SJCRH30 (cell line): ENCODE data around the gene SCUBE2. TPM values are rescaled to one million over a fixed set of nuclear protein-coding genes. Genes with fewer than 3 reads are reported as not detected.
"Not testable (repeated sequence)": the region's sequence is repeated elsewhere in the genome, so short reads cannot be mapped to it uniquely, and the experiment has no call there.

Source experiments
- DNase-seq, 2 experiments: peaks; one replicate each; pipeline ENCODE4 v3.0.0-alpha.2; 2015 to 2020
- H3K27ac ChIP-seq: fragments of 250-450 bp; sonication (Bioruptor Pico); 2 replicates; pipeline ENCODE4 v1.5.1; 2020; ENCODE audit warnings: mild to moderate bottlenecking, moderate library complexity
- H3K27me3 ChIP-seq: fragments of 250-450 bp; sonication (Bioruptor Pico); 2 replicates; pipeline ENCODE4 v1.5.1; 2020; ENCODE audit warnings: mild to moderate bottlenecking, moderate library complexity
- H3K36me3 ChIP-seq: fragments of 250-450 bp; sonication (Bioruptor Pico); 2 replicates; pipeline ENCODE4 v1.5.1; 2020; ENCODE audit warnings: mild to moderate bottlenecking, moderate library complexity
- H3K4me1 ChIP-seq: fragments of 250-450 bp; sonication (Bioruptor Pico); 2 replicates; pipeline ENCODE4 v1.5.1; 2020; ENCODE audit warnings: mild to moderate bottlenecking, moderate library complexity
- H3K4me3 ChIP-seq: fragments of 250-450 bp; sonication (Bioruptor Pico); 2 replicates; pipeline ENCODE4 v1.5.1; 2020; ENCODE audit warnings: mild to moderate bottlenecking, moderate library complexity
- H3K9me3 ChIP-seq: fragments of 250-450 bp; sonication (Bioruptor Pico); replicated peaks from 2 replicates; pipeline ENCODE4 v1.5.1; 2020; ENCODE audit warnings: mild to moderate bottlenecking, moderate library complexity
- total RNA-seq: library from RNA; depleted of rRNA; stranded (reverse); fragments of >200 nt; shearing (Covaris generic); gene quantifications from 2 replicates; pipeline ENCODE4 v1.2.3, GENCODE V29; 2014

The SCUBE2 gene
- total RNA-seq, 1 experiment from 2014 or later, result 0.40 TPM

DNA sequence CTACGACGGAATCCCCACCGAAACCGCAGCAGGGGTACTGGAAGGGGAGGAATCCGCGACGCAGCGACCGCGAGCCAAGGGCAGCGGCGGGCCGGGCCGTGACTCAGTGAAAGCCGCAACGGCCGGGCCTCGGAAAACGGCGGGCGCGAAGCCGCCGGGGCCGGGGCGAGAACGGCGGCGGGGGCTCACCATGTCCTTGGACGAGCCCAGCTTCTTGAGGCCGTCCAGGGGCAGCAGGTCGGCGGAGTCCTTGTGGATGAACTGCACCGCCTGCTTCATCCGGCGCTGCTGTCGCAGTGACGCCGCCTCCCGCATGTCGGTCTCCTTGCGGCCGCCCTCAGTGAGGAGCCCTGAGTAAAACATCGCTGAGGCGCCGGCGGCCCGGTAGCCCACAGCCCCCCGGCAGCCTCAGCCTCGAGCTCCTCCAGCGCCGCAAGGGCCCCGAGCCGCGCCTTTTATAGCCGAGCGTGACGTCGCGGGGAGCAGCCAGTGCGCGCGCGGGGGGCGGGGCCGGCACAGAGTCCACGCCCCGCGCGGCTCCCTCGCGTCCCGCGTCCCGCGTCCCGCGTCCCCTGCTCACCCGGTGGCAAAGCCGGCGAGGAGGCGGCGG lies 87.7 kb downstream of the SCUBE2 start, which contains the start of gene NRIP3:
Gene NRIP3 (minus strand): TSS at position 429 of the 610 bp plus-strand sequence. CDS start 66 bp downstream, at position 363.
- Histone ChIP-seq H3K4me1 (no peaks in the 10 kb centered on the region), H3K4me3 (peak within 1 kb of the TSS; percentile 63), H3K36me3 (no peaks in the 10 kb centered on the region), H3K27me3 (peaks cover 9% of the 10 kb centered on the region), H3K9me3 (no peaks in the 10 kb centered on the region), H3K27ac (peak within 1 kb of the TSS; percentile 20; the same call in 1 of the 2 replicates)
- peak; percentile 82 to 84 for DNase-seq

DNA sequence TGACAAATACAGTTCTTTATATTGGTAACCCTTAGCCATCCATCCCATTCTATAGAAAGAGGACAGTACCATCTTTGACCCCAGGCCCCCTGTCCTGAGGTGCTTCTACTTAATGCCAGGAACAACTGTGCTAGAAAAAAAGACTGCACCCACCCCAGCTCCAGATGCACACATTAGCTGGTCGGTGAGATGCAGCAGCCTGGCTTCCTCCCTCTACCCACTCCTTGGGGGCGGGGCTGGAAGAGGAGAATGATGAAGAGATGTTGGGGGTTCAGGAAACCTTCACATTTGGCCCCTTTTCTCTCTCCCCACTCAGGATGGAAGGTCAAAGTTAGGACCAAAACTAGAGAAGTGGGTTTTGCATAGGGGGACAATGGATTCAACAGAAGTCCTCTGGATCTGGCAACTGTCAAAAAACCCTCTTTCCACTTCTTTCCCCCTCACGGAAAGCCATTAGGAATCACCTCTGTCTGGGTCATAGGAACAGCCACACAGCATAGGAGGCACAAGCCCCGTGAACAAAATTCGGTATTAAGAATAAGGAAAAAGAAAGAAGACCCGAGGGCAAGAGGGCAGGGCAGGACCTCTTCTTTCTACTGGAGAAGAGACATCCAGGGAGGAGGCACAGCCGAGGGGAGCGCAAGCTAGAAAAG lies 88.4 kb downstream of the SCUBE2 start:
- H3K9me3 ChIP-seq, result no peaks in the 10 kb centered on the region
- no peaks in the 10 kb centered on the region for H3K36me3 ChIP-seq
- H3K4me1 ChIP-seq, result no peaks in the 10 kb centered on the region
- DNase-seq, result peak; percentile 34 to 60
- peaks cover 9% of the 10 kb centered on the region for H3K27me3 ChIP-seq
- peak overlapping the region; percentile 63 for H3K4me3 ChIP-seq
- no peak overlapping the region for H3K27ac ChIP-seq

DNA sequence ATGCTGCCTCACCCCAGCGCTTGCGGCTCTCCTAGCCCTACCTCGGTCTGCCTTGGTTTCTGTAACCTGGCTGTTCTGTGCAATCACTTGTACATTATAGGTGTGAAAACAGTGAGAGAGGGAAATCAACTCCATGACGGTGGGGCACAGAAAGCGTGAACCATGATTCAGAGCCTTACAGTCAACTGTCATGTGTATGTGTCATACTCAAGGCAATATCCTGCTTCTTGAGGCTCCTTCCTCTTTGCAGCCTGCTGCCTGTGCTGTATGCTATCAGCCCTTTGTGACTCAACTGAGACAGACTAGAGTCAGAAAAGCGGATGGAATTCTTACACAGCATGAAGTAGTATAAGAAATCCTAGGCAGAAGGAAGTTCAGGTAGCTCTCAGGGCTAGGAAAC lies 89.7 kb downstream of the SCUBE2 start:
- Histone ChIP-seq H3K36me3 (no peaks in the 10 kb centered on the region), H3K27me3 (peaks cover 9% of the 10 kb centered on the region), H3K4me3 (no peak overlapping the region), H3K27ac (no peak overlapping the region), H3K9me3 (no peaks in the 10 kb centered on the region), H3K4me1 (no peaks in the 10 kb centered on the region)
- no peak for DNase-seq

DNA sequence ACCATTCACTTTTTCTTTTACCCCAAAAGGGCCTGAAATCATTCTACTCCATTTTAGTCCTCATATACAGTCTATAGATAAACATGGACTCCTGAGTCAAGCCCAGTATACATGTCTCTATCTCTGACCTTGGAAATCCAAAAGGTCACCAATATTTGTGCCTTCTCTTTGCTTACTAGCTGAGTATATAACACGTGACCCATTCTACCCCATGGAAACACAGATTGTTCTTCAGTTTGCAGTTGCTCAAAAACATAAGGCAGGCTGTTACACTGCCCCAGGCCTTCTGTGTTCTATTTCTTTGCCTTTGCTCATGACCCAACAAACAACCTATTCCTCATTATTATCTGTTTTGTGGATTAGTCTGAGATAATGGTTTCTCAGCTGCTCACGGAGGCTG lies 93.4 kb downstream of the SCUBE2 start:
- Histone ChIP-seq H3K4me3 (no peak overlapping the region), H3K27me3 (no peaks in the 10 kb centered on the region), H3K36me3 (no peaks in the 10 kb centered on the region), H3K4me1 (no peaks in the 10 kb centered on the region), H3K27ac (no peak overlapping the region), H3K9me3 (no peaks in the 10 kb centered on the region)
- DNase-seq, result no peak

DNA sequence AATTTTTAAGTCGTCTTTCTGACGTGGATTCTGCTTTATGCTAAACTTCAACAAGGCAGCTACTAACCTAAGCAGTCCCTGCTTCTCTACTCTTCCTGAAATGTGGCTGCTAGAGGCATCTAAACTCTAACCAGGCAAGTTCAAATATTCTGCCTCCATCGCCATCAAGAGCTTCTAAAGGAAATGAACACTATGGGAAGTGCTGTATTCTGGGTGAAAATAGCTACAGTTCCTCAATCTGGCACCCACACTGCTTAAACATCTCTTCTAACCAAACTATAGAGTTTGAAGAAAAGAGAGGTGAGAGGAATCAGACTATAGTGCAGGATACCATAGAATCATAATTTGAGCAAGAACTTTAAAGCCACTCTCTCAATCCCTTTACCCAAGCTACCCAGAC lies 93.9 kb downstream of the SCUBE2 start:
- H3K4me1 ChIP-seq, result no peaks in the 10 kb centered on the region
- H3K27ac ChIP-seq, result no peak overlapping the region
- no peak overlapping the region for H3K4me3 ChIP-seq
- no peaks in the 10 kb centered on the region for H3K27me3 ChIP-seq
- DNase-seq, result no peak
- no peaks in the 10 kb centered on the region for H3K36me3 ChIP-seq
- H3K9me3 ChIP-seq, result no peaks in the 10 kb centered on the region

DNA sequence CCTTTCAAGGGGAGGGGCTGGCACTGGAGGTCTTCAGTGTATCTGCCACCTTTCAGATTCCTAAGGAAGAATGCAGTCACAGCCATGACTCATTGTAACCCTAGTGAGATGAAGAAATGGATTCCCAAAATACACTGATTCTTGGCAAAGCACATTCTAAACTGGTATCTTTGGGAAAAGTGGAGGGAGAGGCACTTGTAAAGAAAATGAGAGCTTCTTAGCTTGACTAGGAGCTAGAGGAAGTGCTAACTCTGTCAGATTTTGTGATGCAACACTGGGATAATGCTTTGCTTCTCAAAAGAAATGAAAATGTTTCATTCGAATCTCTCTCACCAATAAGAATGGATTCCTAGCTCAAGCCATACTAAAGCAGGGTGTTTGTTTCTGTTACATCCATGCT lies 101.9 kb downstream of the SCUBE2 start:
- no peaks in the 10 kb centered on the region for H3K27me3 ChIP-seq
- no peak overlapping the region for H3K27ac ChIP-seq
- no peaks in the 10 kb centered on the region for H3K4me1 ChIP-seq
- DNase-seq, result no peak
- H3K9me3 ChIP-seq, result no peaks in the 10 kb centered on the region
- no peak overlapping the region for H3K4me3 ChIP-seq
- no peaks in the 10 kb centered on the region for H3K36me3 ChIP-seq

DNA sequence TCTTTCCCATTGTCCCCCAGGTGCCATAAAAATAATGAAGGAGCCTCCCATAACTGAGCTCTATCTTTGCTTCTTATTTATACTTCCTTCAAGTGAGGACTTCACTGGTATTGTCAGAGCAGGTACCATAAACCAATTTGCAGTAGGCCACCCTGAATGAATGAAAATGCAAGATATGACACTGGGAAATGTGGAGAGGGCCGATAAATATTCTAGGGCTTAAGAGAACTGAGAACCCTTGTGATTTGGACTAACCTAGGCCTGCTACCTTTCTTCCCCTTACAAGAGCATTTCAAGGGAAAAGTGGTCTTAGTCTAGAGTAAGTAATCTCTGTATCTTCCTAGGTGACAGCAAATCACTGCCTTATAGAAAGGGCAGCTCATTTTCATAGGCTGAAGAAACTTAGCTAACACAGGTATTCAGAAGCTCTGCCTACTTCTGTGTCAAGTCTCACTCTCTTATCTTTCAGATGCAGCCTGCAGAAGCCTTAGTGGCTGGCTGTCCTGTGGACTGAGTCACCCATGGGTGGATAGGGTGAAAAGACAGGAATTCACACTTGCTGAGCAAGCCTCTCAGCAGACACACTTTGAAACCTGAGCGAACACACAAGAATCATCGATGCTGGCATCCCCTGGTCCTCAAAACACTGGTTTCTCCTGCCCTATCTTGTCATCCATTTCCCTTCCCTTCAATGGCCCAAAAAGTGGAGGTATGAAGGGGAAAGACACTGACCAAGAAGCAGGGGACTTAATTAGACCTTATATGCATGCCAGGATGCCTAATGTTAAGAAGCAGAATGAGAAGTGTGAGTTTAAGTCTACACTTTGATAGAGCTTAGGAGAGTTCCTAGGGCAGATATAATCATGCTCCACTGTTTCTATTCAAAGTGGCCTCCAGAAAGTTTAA lies 102.8 kb downstream of the SCUBE2 start:
- no peak overlapping the region for H3K4me3 ChIP-seq
- no peak overlapping the region for H3K27ac ChIP-seq
- H3K36me3 ChIP-seq, result no peaks in the 10 kb centered on the region
- H3K4me1 ChIP-seq, result no peaks in the 10 kb centered on the region
- DNase-seq, result no peak
- no peaks in the 10 kb centered on the region for H3K9me3 ChIP-seq
- H3K27me3 ChIP-seq, result no peaks in the 10 kb centered on the region

DNA sequence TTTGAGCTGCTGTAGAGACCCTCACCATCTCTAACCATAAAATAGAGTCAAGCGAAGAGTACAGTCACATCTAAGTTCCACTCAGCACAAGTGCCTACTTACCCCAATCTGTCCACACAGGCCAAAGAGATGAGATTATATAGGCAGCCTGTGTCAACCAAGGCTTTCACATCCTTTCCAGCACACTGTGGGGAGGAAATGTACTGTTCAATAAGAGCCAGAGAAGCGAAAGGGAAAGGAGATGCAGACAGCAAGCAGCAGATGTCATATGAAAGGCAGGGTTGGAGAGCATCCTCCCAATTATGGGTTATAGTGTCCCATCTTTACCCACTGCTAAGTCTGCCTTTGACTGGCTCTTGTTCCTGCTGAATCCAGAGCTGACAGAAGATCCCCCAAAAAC lies 104.0 kb downstream of the SCUBE2 start:
- Histone ChIP-seq H3K9me3 (no peaks in the 10 kb centered on the region), H3K36me3 (no peaks in the 10 kb centered on the region), H3K27ac (no peak overlapping the region), H3K27me3 (no peaks in the 10 kb centered on the region), H3K4me3 (no peak overlapping the region), H3K4me1 (no peaks in the 10 kb centered on the region)
- no peak for DNase-seq

DNA sequence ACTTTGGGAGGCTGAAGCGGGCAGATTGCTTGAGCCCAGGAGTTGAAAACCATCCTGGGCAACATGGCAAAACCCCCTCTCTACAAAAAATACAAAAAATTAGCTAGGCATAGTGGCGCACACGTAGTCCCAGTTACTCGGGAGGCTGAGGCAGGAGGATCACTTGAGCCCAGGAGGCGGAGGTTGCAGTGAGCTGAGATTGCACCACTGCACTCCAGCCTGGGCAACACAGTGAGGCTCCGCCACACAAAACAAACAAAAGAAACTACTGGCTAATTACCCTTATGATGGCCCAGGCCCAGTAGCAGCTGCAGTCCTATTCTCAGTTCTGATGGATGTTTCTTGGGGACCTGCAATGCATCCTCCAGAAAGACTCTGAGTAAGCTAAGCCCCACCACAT lies 104.6 kb downstream of the SCUBE2 start:
- not testable (repeated sequence) for H3K4me3 ChIP-seq, H3K36me3 ChIP-seq, H3K4me1 ChIP-seq, H3K27ac ChIP-seq, H3K9me3 ChIP-seq, H3K27me3 ChIP-seq, DNase-seq

DNA sequence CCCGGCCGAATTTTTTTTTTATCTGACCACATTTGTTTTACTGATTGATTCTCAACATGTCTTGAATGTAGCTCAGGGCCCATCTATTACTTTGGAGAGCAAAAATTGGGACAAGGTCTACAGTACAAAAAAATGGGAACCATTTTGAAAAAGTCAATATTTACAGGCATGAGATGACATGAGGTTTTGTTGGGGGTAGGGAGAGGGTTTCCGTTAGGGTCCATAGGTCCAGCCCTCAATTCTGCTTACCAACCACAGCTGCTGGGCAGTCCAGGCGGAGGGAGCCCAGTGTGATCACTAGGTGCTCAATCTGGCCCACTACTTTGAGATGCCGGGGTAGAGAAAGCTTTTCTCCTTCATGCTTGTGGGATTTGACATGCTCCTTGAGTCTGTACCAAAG lies 105.9 kb downstream of the SCUBE2 start:
- H3K9me3 ChIP-seq, result no peaks in the 10 kb centered on the region

DNA sequence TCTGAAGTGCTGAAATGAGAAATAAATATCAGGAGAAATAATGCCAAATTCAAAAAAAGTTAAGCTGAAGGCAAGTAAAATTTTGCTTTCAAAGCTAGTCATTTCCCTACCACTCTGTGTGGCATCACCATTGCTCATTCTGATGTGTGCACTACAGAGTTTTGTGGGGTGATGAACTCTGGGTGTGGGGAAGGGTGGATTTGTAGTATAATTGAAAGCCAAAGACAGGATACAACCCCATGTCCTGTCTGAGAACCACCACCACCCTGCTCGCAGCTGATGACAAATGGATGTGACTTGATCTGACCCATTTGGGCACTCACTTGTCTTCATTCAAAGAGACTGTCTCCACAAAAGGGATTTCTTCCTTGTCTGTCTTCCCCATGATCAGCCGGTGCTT lies 107.8 kb downstream of the SCUBE2 start:
- H3K27ac ChIP-seq, result no peak overlapping the region

More for the DNA sequence above, 105.9 kb downstream of the SCUBE2 start:
- H3K4me1 ChIP-seq, result no peaks in the 10 kb centered on the region
- H3K27ac ChIP-seq, result no peak overlapping the region
- H3K36me3 ChIP-seq, result no peaks in the 10 kb centered on the region
- no peak for DNase-seq
- H3K27me3 ChIP-seq, result no peaks in the 10 kb centered on the region
- H3K4me3 ChIP-seq, result no peak overlapping the region

DNA sequence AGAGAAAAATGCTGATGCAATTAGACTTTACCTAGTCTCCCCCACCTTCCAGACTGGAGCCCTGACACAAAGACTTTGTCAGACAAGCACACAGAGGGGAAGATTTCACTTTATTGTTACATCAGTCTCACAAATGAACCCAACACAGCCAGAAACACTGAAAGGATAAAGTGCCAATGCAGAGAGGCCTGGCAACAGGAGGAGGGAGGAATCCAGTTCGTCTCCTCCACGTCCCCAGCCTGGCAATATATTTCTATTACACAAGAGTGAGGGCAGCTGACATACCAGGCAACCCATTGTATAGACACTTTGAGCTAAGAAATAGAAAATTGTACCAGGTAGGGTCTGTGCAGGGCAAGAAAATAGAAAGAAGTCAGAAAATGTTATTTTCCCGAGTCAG lies 110.9 kb downstream of the SCUBE2 start:
- Histone ChIP-seq H3K36me3 (no peaks in the 10 kb centered on the region), H3K4me3 (no peak overlapping the region), H3K4me1 (no peaks in the 10 kb centered on the region), H3K9me3 (no peaks in the 10 kb centered on the region), H3K27me3 (no peaks in the 10 kb centered on the region), H3K27ac (no peak overlapping the region)
- no peak for DNase-seq

More for the DNA sequence above, 107.8 kb downstream of the SCUBE2 start:
- no peak for DNase-seq
- Histone ChIP-seq H3K36me3 (no peaks in the 10 kb centered on the region), H3K4me1 (no peaks in the 10 kb centered on the region), H3K4me3 (no peak overlapping the region), H3K27me3 (no peaks in the 10 kb centered on the region), H3K9me3 (no peaks in the 10 kb centered on the region)

DNA sequence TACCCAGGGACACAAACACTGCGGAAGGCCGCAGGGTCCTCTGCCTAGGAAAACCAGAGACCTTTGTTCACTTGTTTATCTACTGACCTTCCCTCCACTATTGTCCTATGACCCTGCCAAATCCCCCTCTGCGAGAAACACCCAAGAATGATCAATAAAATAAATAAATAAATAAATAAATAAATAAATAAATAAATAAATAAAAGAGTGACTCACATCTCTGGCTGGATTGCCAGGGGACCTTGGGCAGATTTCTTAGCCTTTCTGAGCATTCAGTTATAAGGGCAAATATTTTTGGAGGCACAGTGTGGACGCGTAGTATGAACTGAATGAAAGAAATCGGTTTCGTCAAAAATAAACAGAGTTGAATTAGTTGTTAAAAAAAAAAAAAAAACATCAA lies 112.0 kb downstream of the SCUBE2 start:
- not testable (repeated sequence) for DNase-seq, H3K36me3 ChIP-seq, H3K4me1 ChIP-seq, H3K4me3 ChIP-seq, H3K27me3 ChIP-seq, H3K27ac ChIP-seq, H3K9me3 ChIP-seq

DNA sequence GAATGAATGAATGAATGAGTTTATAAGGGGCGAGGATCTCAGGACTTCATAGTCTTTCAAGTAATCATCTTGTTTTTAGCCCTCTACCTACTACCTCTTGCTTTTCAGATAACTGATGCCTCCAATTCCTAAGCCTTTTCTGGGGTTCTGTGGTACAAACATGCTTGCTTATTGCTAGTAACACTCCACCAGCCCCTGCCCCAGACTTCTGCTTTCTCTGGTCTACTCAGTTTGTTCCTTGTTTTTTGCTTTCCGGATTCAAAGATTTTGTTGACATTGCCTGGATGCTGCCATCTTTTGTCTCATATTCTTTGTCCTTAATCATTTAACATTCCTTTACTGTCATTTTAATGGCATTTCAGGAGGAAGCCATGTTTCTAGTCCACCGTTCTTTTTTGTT lies 118.3 kb downstream of the SCUBE2 start:
- no peaks in the 10 kb centered on the region for H3K4me1 ChIP-seq
- no peaks in the 10 kb centered on the region for H3K9me3 ChIP-seq
- H3K4me3 ChIP-seq, result no peak overlapping the region
- H3K36me3 ChIP-seq, result no peaks in the 10 kb centered on the region
- no peaks in the 10 kb centered on the region for H3K27me3 ChIP-seq
- no peak overlapping the region for H3K27ac ChIP-seq
- no peak for DNase-seq

DNA sequence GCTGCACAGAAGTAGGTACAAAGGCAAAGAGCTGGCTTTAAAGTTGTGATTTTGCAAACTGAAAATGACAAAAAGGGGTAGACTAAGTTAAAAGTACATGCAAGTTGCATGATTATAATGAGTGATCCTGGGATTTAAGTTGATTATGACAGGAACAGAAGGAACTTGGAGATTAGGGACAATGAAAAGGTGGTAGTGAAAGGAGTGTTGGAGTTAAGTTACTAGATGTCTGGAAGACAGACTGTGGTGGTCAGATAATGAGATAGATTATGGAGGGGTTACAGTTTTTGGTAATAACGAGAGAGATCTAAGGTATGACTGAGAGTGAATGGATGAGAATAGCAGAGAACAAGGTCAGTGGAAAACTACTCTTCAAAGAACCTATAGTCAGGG lies 119.5 kb downstream of the SCUBE2 start:
- Histone ChIP-seq H3K4me3 (no peak overlapping the region), H3K27me3 (no peaks in the 10 kb centered on the region), H3K9me3 (no peaks in the 10 kb centered on the region), H3K27ac (no peak overlapping the region), H3K36me3 (no peaks in the 10 kb centered on the region), H3K4me1 (no peaks in the 10 kb centered on the region)
- no peak for DNase-seq
